Thyroid gland (tissue), 4 donors: ENCODE results near the gene ARFGEF3.

Experiments
- POLR2A ChIP-seq, 2 donors: fragments of 450-650 bp; IDR thresholded peaks; one replicate each; pipeline ENCODE4 v1.6.1; 2017; ENCODE audit warnings: antibody characterized with exemption in 2 of 2, mild to moderate bottlenecking in 2 of 2, moderate library complexity in 1 of 2
- TF ChIP-seq, protein P1 (sequence below), 6 experiments: fragments of 200-600 bp in 3 of 6; fragments of 450-650 bp in 3 of 6; sonication (generic) in 3 of 6; IDR thresholded peaks; one replicate each; pipeline ENCODE4 v1.5.1; 2016 to 2019; ENCODE audit warnings: antibody characterized with exemption in 6 of 6, mild to moderate bottlenecking in 2 of 6, inconsistent platforms in 1 of 6, moderate library complexity in 1 of 6

DNA sequence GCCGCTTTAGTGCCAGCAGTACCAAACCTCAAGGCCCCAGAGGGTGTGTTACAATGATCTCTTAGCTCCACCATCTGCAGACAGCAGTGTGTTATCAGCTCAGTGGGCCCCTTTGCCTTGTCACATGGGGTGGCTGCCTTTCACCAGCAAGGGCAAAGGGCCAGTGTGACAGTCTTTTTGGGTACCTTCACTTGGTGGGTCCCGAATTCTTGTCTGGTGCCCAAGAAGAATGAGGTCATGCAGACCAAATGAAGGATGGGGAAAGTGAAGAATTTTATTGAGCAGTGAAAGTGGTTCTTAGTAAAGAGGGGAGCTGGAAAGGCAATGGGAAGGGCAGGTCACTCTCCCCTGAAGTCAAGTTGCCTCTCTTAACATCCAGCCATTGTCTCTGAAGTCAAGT is 213.1 kb downstream of the ARFGEF3 start:
- TF ChIP-seq, protein P1, sequence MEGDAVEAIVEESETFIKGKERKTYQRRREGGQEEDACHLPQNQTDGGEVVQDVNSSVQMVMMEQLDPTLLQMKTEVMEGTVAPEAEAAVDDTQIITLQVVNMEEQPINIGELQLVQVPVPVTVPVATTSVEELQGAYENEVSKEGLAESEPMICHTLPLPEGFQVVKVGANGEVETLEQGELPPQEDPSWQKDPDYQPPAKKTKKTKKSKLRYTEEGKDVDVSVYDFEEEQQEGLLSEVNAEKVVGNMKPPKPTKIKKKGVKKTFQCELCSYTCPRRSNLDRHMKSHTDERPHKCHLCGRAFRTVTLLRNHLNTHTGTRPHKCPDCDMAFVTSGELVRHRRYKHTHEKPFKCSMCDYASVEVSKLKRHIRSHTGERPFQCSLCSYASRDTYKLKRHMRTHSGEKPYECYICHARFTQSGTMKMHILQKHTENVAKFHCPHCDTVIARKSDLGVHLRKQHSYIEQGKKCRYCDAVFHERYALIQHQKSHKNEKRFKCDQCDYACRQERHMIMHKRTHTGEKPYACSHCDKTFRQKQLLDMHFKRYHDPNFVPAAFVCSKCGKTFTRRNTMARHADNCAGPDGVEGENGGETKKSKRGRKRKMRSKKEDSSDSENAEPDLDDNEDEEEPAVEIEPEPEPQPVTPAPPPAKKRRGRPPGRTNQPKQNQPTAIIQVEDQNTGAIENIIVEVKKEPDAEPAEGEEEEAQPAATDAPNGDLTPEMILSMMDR (IDR thresholded peaks at IDR 0.05) = no peak
- no peak for TF ChIP-seq POLR2A (IDR thresholded peaks at IDR 0.05)
